Right lobe of liver (tissue), 6 donors: ENCODE measurements around the gene AVL9. TPM values are rescaled to one million over a fixed set of nuclear protein-coding genes. Genes with fewer than 3 reads are reported as not detected.
"Not testable (repeated sequence)": the region's sequence is repeated elsewhere in the genome, so short reads cannot be mapped to it uniquely, and the experiment has no call there.

Experiments
- ATAC-seq, 4 donors: fragments of 200-7000 bp; cut with Tn5 transposase; one replicate each; pipeline ENCODE4 v1.9.1; 2020; ENCODE audit warnings: mild to moderate bottlenecking in 4 of 4, moderate library complexity in 4 of 4
- DNase-seq, 3 donors: peaks; one replicate each; pipeline ENCODE4 v3.0.0-alpha.2; 2020
- H3K27ac ChIP-seq, 3 donors: fragments of 200-600 bp; one replicate each; pipeline ENCODE4 v1.8.0; 2022
- H3K27me3 ChIP-seq, 2 donors: fragments of 200-600 bp; one replicate each; pipeline ENCODE4 v1.8.0; 2022
- H3K36me3 ChIP-seq, 4 donors: fragments of 200-600 bp; sonication (generic) in 1 of 4; one replicate each; pipeline versions ENCODE4 v1.5.1 to v1.8.0; 2017 to 2022; ENCODE audit warnings: control low read depth in 1 of 4
- H3K4me1 ChIP-seq, 4 donors: fragments of 200-600 bp; sonication (generic) in 1 of 4; one replicate each; pipeline versions ENCODE4 v1.5.1 to v1.8.0; 2017 to 2022; ENCODE audit warnings: control low read depth in 1 of 4
- H3K4me3 ChIP-seq, 3 donors: fragments of 200-600 bp; one replicate each; pipeline ENCODE4 v1.8.0; 2022
- H3K9me3 ChIP-seq, 4 donors: fragments of 200-600 bp; sonication (generic) in 1 of 4; one replicate each; pipeline versions ENCODE4 v1.5.1 to v1.8.0; 2017 to 2022; ENCODE audit warnings: control low read depth in 1 of 4
- CTCF ChIP-seq, 4 donors: fragments of 200-600 bp in 3 of 4; fragments of 450-650 bp in 1 of 4; IDR thresholded peaks; one replicate each; pipeline versions ENCODE4 v1.5.1 to v1.8.0; 2016 to 2022; ENCODE audit warnings: antibody characterized with exemption in 4 of 4, mild to moderate bottlenecking in 2 of 4
- POLR2A ChIP-seq: fragments of 450-650 bp; IDR thresholded peaks from one replicate; pipeline ENCODE4 v1.6.1; 2017; ENCODE audit warnings: antibody characterized with exemption, mild to moderate bottlenecking
- WGBS: methylation state at CpG from one replicate; pipeline ENCODE4 v1.1.6; 2018; ENCODE audit warnings: low coverage, low lambda C conversion rate; ENCODE audit not compliant: insufficient coverage; ENCODE audit errors: missing lambda C conversion rate; 5-methylcytosine and 5-hydroxymethylcytosine counted together
- intact Hi-C, 2 donors: fragments of 100-400 bp; cut with DNase I; formaldehyde crosslinking; loops; one replicate each; pipeline versions ENCODE4 v1.11.2 to v1.14.1; 2022
- total RNA-seq, 6 experiments: library from RNA; depleted of rRNA in 2 of 6; stranded (reverse); fragments of >200 nt in 2 of 6; fragmentation: NEBNext Ultra II Directional in 3 of 6; extraction: Animal tissue kit (Norgen Biotek cat#: 25700) in 3 of 6; gene quantifications; one replicate each; pipeline versions ENCODE4 v1.1.0 to v1.2.4, GENCODE V29; 2016 to 2023
- donor health status: DM: no; HTN: yes; CAD: no.
- donor health status: DM: no; HTN: no; CAD: no.
- donor health status: DM: no; HTN: no; CAD: no.
- donor health status: DM: no; HTN: yes; CAD: no.
- donor health status: DM: no; HTN: yes; CAD: no.

AVL9 gene
- total RNA-seq, 6 experiments from 2014 or later: 12.5 to 22.9 (median 15.3) TPM

GRCh38 chr7:32489788-32490126, 5.5 kb upstream of the AVL9 start:
- ATAC-seq: no peak
- intact Hi-C loops: no loop called here
- Histone ChIP-seq H3K4me3 (peak overlapping the region; percentile 78 to 85 (median 80)), H3K4me1 (peaks cover 0 to 32% (median 5%) of the 10 kb centered on the region in 4 donors), H3K27me3 (no peaks in the 10 kb centered on the region), H3K27ac (peak overlapping the region; percentile 63 to 75 (median 64)), H3K36me3 (peaks cover 0 to 4% (median 0%) of the 10 kb centered on the region in 4 donors), H3K9me3 (no peaks in the 10 kb centered on the region)
- under 1% methylated on average over 8 of the region's 9 CpGs for WGBS
- TF ChIP-seq POLR2A (no peak), CTCF (IDR thresholded peaks at IDR 0.05) (no peak)
- no peak for DNase-seq

GRCh38 chr7:32490127-32490796, 5.0 kb upstream of the AVL9 start, which contains the start of gene LSM5:
Gene LSM5 (minus strand): TSS chr7:32490380. CDS start chr7:32490365, 15 bp downstream.
- H3K27ac ChIP-seq: peak within 1 kb of the TSS; percentile 63 to 75 (median 64)
- H3K4me1 ChIP-seq: peaks cover 0 to 32% (median 5%) of the 10 kb centered on the region in 4 donors
- H3K27me3 ChIP-seq: no peaks in the 10 kb centered on the region
- TF ChIP-seq CTCF (IDR thresholded peaks at IDR 0.05) (no peak), POLR2A (peak; percentile 58)
- ATAC-seq (peak; percentile 82 to 88 (median 84)), DNase-seq (peak; percentile 90 to 94 (median 93))
- H3K36me3 ChIP-seq: peaks cover 0 to 4% (median 0%) of the 10 kb centered on the region in 4 donors
- intact Hi-C loops: no loop called here
- H3K9me3 ChIP-seq: no peaks in the 10 kb centered on the region
- H3K4me3 ChIP-seq: peak within 1 kb of the TSS; percentile 78 to 85 (median 80)
- 0% methylated on average over 25 of the region's 38 CpGs for WGBS

- no peaks in the 10 kb centered on the region for H3K36me3 ChIP-seq
- peak overlapping the region; percentile 54 to 67 (median 55) for H3K27ac ChIP-seq
- H3K27me3 ChIP-seq: no peaks in the 10 kb centered on the region
- peak; percentile 0 to 11 (median 2) for ATAC-seq
- H3K4me1 ChIP-seq: peaks cover 0 to 19% (median 6%) of the 10 kb centered on the region in 4 donors
- H3K9me3 ChIP-seq: no peaks in the 10 kb centered on the region
- no peak for DNase-seq
- H3K4me3 ChIP-seq: peak overlapping the region; percentile 92 to 97 (median 96)
- intact Hi-C loops: no loop called here
- TF ChIP-seq POLR2A (no peak), CTCF (IDR thresholded peaks at IDR 0.05) (no peak)
- 0% methylated on average over 13 of the region's 14 CpGs for WGBS
Measured at GRCh38 chr7:32494946-32495297, 367 bp upstream of the AVL9 start.

- TF ChIP-seq POLR2A: no peak
- TF ChIP-seq CTCF (IDR thresholded peaks at IDR 0.05): no peak
- no peak for DNase-seq
- Histone ChIP-seq H3K4me3 (peak overlapping the region; percentile 92 to 97 (median 96)), H3K4me1 (peaks cover 0 to 20% (median 6%) of the 10 kb centered on the region in 4 donors), H3K27me3 (no peaks in the 10 kb centered on the region), H3K9me3 (no peaks in the 10 kb centered on the region), H3K27ac (peak overlapping the region; percentile 83 to 93 (median 93)), H3K36me3 (no peaks in the 10 kb centered on the region)
- intact Hi-C loops: no loop called here
- WGBS: 4% methylated on average over 10 of the region's 10 CpGs
- no peak for ATAC-seq
Measured at GRCh38 chr7:32496052-32496813, 944 bp downstream of the AVL9 start.

- H3K36me3 ChIP-seq, ATAC-seq, H3K9me3 ChIP-seq, intact Hi-C loops, H3K27me3 ChIP-seq, H3K27ac ChIP-seq, DNase-seq, H3K4me3 ChIP-seq: not testable (repeated sequence)
- peaks cover 0 to 16% (median 4%) of the 10 kb centered on the region in 4 donors for H3K4me1 ChIP-seq
- WGBS: 92% methylated on average over 2 of the region's 2 CpGs
Measured at GRCh38 chr7:32499755-32500154, 4.5 kb downstream of the AVL9 start.

GRCh38 chr7:32500216-32500615, 4.9 kb downstream of the AVL9 start:
- 93% methylated on average over 1 of the region's 1 CpG for WGBS
- H3K9me3 ChIP-seq, ATAC-seq, H3K27me3 ChIP-seq, H3K4me3 ChIP-seq, intact Hi-C loops, H3K27ac ChIP-seq, DNase-seq, H3K36me3 ChIP-seq: not testable (repeated sequence)
- H3K4me1 ChIP-seq: peaks cover 0 to 16% (median 4%) of the 10 kb centered on the region in 4 donors
